ENCODE measurements around the gene RMRP. TPM values are rescaled to one million over a fixed set of nuclear protein-coding genes. Genes with fewer than 3 reads are reported as not detected.
A peak's percentile ranks its signal among the peaks of the same experiment; 100 is the strongest.

The RMRP gene
- polyA plus RNA-seq, 1 of the 3 experiments (the other 2 are of a cell fraction): 64.9 TPM

DNA sequence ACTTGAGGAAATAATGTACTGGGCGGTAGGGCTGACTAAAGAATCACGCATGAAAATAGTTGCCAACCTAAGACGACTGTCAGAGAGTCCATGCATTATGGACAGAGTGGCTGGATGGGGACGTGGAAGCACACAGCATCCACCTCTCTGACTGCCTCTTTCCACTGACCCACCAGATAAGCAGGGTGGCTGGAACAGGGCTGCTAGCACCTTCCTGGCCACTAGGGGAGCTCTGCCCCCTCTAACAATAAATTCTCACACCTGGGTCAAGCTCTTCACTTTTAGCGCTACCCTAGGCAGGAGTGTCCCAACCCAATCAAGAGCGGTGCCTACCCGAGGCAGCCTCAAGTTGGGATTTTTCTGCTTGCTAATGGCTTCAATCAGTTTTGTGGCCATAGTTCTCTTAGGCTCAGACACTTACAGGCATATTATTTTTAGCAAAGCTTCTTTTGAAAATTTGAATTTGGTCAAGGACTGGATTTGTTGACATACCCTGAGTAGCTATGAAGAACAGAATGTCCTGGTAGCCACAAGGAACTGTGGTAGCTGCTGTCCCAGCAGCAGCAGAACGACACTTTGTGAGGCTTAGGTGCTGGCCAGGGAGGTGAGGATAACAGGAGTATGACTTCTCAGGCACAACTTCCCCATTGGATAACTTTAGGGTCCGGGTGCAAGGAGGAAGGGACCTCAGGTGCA is 38.8 kb upstream of the RMRP start:
- H3F3A ChIP-seq (replicated peaks; ENCODE audit: insufficient read depth): peaks cover 61% of the 10 kb centered on the region
- DNase-seq: peak; percentile 85
- POLR2A ChIA-PET: interaction anchor here (0.7 to 1.2 kb wide), 5 partner anchors 9 to 36 kb away, joined by 3 to 4 read pairs (median 4); partner anchors contain the start of genes CREB3 and TLN1

GRCh38 chr9:35695943-35696401 is 38.2 kb upstream of the RMRP start:
- no peak overlapping the region for H3K4me2 ChIP-seq
- peaks cover 28 to 49% of the 10 kb centered on the region in 2 experiments for H3K36me3 ChIP-seq (replicated peaks in 1 of 2; ENCODE audit: control insufficient read depth in 1 of 2, insufficient read depth in 2 of 2, low read length in 1 of 2)
- TF ChIP-seq FOSL2 (IDR thresholded peaks at IDR 0.05; ENCODE audit: borderline replicate concordance, low read depth): no peak
- TF ChIP-seq GATA2 (CRISPR knock-in tag; IDR thresholded peaks at IDR 0.05): no peak
- no peak for TF ChIP-seq MXI1 (IDR thresholded peaks at IDR 0.05; ENCODE audit: low read depth, low read length)
- TF ChIP-seq NRF1 (IDR thresholded peaks at IDR 0.05; ENCODE audit: low read depth, low read length): no peak
- no peak for TF ChIP-seq EZH2phosphoT487 (IDR thresholded peaks at IDR 0.05; ENCODE audit: borderline replicate concordance, low read depth)
- no peak for TF ChIP-seq USF2 (IDR thresholded peaks at IDR 0.05; ENCODE audit: borderline replicate concordance, low read depth, low read length)
- no peak for TF ChIP-seq CTCF (IDR thresholded peaks at IDR 0.05)
- TF ChIP-seq CHD2 (IDR thresholded peaks at IDR 0.05; ENCODE audit: low read length, partially characterized antibody): no peak
- no peak for TF ChIP-seq FOXM1 (IDR thresholded peaks at IDR 0.05; ENCODE audit: low read depth)
- no peak for TF ChIP-seq SIN3A (IDR thresholded peaks at IDR 0.05; ENCODE audit: borderline replicate concordance, low read depth, low read length)
- no peaks in the 10 kb centered on the region for H3K9me3 ChIP-seq
- H3K27me3 ChIP-seq (ENCODE audit: insufficient read depth): no peaks in the 10 kb centered on the region
- H3F3A ChIP-seq (replicated peaks; ENCODE audit: insufficient read depth): peaks cover 65% of the 10 kb centered on the region
- H2AFZ ChIP-seq (ENCODE audit: low read depth): no peak overlapping the region
- no peaks in the 10 kb centered on the region for H4K20me1 ChIP-seq (ENCODE audit: insufficient read depth)
- H3K4me1 ChIP-seq (ENCODE audit: control insufficient read depth in 1 of 2, insufficient read depth in 2 of 2, low read depth in 1 of 2, low read length in 1 of 2): peaks cover 3 to 6% of the 10 kb centered on the region in 2 experiments; a peak in 1 of 4 replicates
- no peak overlapping the region for H3K4me3 ChIP-seq (ENCODE audit: low read depth in 2 of 2, low read length in 1 of 2)
- ChIA-PET POLR2A (interaction anchor here (1.0 to 1.2 kb wide), 2 partner anchors 17 to 36 kb away, joined by 3 to 4 read pairs; partner anchors contain the start of genes CREB3 and TLN1), CTCF (interaction anchor here (0.9 to 8.3 kb wide), 30 partner anchors 8 to 1032 kb away, joined by 3 to 183 read pairs (median 9); partner anchors contain the start of genes ARHGEF39, CCDC107, CREB3 and GBA2)
- H3K9me2 ChIP-seq: no peaks in the 10 kb centered on the region
- peak overlapping the region in 1 of 2 experiments; percentile 77; a peak in 2 of 4 replicates for H3K27ac ChIP-seq (ENCODE audit: low read depth in 2 of 2, low read length in 1 of 2)
- 92% methylated on average over 3 of the region's 3 CpGs for WGBS (ENCODE audit: low lambda C conversion rate)
- no peaks in the 10 kb centered on the region for H3K79me2 ChIP-seq (ENCODE audit: insufficient read depth)
- no peak for DNase-seq
- no peak overlapping the region for H3K9ac ChIP-seq

More for the DNA sequence above, 38.8 kb upstream of the RMRP start:
- Histone ChIP-seq H3K27ac (ENCODE audit: low read depth in 2 of 2, low read length in 1 of 2) (peak overlapping the region in 1 of 2 experiments; percentile 77; a peak in 1 of 4 replicates), H4K20me1 (ENCODE audit: insufficient read depth) (no peaks in the 10 kb centered on the region), H3K9me3 (no peaks in the 10 kb centered on the region), H3K4me3 (ENCODE audit: low read depth in 2 of 2, low read length in 1 of 2) (no peak overlapping the region; a peak in 1 of 4 replicates), H3K4me1 (ENCODE audit: control insufficient read depth in 1 of 2, insufficient read depth in 2 of 2, low read depth in 1 of 2, low read length in 1 of 2) (0 out of 4 replicates have a peak, but pooled peaks cover 0 to 1% of the 10 kb centered on the region in 2 experiments), H3K9me2 (no peaks in the 10 kb centered on the region), H3K9ac (no peak overlapping the region), H2AFZ (ENCODE audit: low read depth) (no peak overlapping the region), H3K79me2 (ENCODE audit: insufficient read depth) (no peaks in the 10 kb centered on the region), H3K36me3 (replicated peaks in 1 of 2; ENCODE audit: control insufficient read depth in 1 of 2, insufficient read depth in 2 of 2, low read length in 1 of 2) (peaks cover 35 to 53% of the 10 kb centered on the region in 2 experiments), H3K27me3 (ENCODE audit: insufficient read depth) (no peaks in the 10 kb centered on the region), H3K4me2 (no peak overlapping the region)
- 29% methylated on average over 8 of the region's 9 CpGs for WGBS (ENCODE audit: low lambda C conversion rate)
- CTCF ChIA-PET: interaction anchor here (0.9 to 8.3 kb wide), 33 partner anchors 9 to 1032 kb away, joined by 3 to 183 read pairs (median 8); partner anchors contain the start of genes ARHGEF39, CCDC107, CREB3 and GBA2
- peak; percentile 47; the same call in 1 of the 2 replicates for TF ChIP-seq SMC3 (IDR thresholded peaks at IDR 0.05; ENCODE audit: low read depth, low read length)
- peak; percentile 55 for TF ChIP-seq RAD21 (IDR thresholded peaks at IDR 0.05; ENCODE audit: low read length)
- TF ChIP-seq TAF1 (IDR thresholded peaks at IDR 0.05; ENCODE audit: borderline replicate concordance, low read depth, low read length): no peak
- TF ChIP-seq CTCF (IDR thresholded peaks at IDR 0.05): peak; percentile 86
